Vagina (tissue), 2 donors: ENCODE data around the gene ZNF398. TPM values are rescaled to one million over a fixed set of nuclear protein-coding genes. Genes with fewer than 3 reads are reported as not detected.

Experiments
- DNase-seq, 2 donors: peaks; one replicate each; pipeline ENCODE4 v3.0.0-alpha.2; 2017; ENCODE audit errors: extremely low spot score in 2 of 2
- H3K27ac ChIP-seq: fragments of 200-600 bp; sonication (generic); one replicate; pipeline ENCODE4 v1.5.1; 2019
- H3K27me3 ChIP-seq: fragments of 200-600 bp; sonication (generic); one replicate; pipeline ENCODE4 v1.5.1; 2019
- H3K36me3 ChIP-seq, 2 donors: fragments of 200-600 bp; sonication (generic); one replicate each; pipeline ENCODE4 v1.5.1; 2017 to 2019
- H3K4me1 ChIP-seq: fragments of 200-600 bp; sonication (generic); one replicate; pipeline ENCODE4 v1.5.1; 2019
- H3K4me3 ChIP-seq, 2 donors: fragments of 200-600 bp; sonication (generic); 1 replicate in 1 of 2; 2 replicates in 1 of 2; pipeline ENCODE4 v1.5.1; 2016 to 2019
- H3K9me3 ChIP-seq: fragments of 200-600 bp; sonication (generic); one replicate; pipeline ENCODE4 v1.5.1; 2019
- CTCF ChIP-seq, 3 experiments: fragments of 450-650 bp in 2 of 3; fragments of 200-600 bp in 1 of 3; sonication (generic) in 1 of 3; IDR thresholded peaks; one replicate each; pipeline ENCODE4 v1.5.1; 2017 to 2019; ENCODE audit warnings: antibody characterized with exemption in 3 of 3, mild to moderate bottlenecking in 2 of 3, moderate library complexity in 2 of 3
- POLR2A ChIP-seq, 2 donors: fragments of 450-650 bp; IDR thresholded peaks; one replicate each; pipeline ENCODE4 v1.6.1; 2017; ENCODE audit warnings: antibody characterized with exemption in 2 of 2, mild to moderate bottlenecking in 2 of 2, moderate library complexity in 2 of 2
- POLR2AphosphoS5 ChIP-seq, 2 donors: sonication (generic); formaldehyde crosslinking; IDR thresholded peaks; one replicate each; pipeline ENCODE4 v1.9.0; 2017; ENCODE audit warnings: antibody characterized with exemption in 2 of 2, mild to moderate bottlenecking in 2 of 2, low read depth in 1 of 2; ENCODE audit not compliant: insufficient read depth in 1 of 2
- intact Hi-C: fragments of 100-400 bp; cut with DNase I; formaldehyde crosslinking; loops from one replicate; pipeline ENCODE4 v1.15.1; 2023
- small RNA-seq: library from RNA; depleted of rRNA; stranded (forward); fragments of <200 nt; gene quantifications from one replicate; pipeline ENCODE3, GENCODE V24; 2016
- total RNA-seq: library from RNA; depleted of rRNA; stranded (reverse); fragments of >200 nt; gene quantifications from one replicate; pipeline ENCODE4 v1.2.3, GENCODE V29; 2016

Gene ZNF398
- total RNA-seq, 1 donor from 2014 or later: 21.4 TPM

- intact Hi-C loops: no loop called here
- no peak for TF ChIP-seq POLR2A (IDR thresholded peaks at IDR 0.05)
- TF ChIP-seq CTCF (IDR thresholded peaks at IDR 0.05): no peak
- TF ChIP-seq POLR2AphosphoS5 (IDR thresholded peaks at IDR 0.05; ENCODE audit: insufficient read depth in 1 of 2, low read depth in 1 of 2): no peak
Measured at GRCh38 chr7:149226840-149227494, 79.7 kb downstream of the ZNF398 start.

GRCh38 chr7:149228831-149229471, 81.7 kb downstream of the ZNF398 start:
- Histone ChIP-seq H3K9me3 (no peaks in the 10 kb centered on the region), H3K4me1 (no peaks in the 10 kb centered on the region), H3K27ac (no peak overlapping the region), H3K27me3 (no peaks in the 10 kb centered on the region), H3K4me3 (no peak overlapping the region), H3K36me3 (peaks cover 0 to 18% of the 10 kb centered on the region in 2 donors)
- intact Hi-C loops: no loop called here
- no peak for DNase-seq
- no peak for TF ChIP-seq POLR2A (IDR thresholded peaks at IDR 0.05)

More at GRCh38 chr7:149226840-149227494, 79.7 kb downstream of the ZNF398 start:
- Histone ChIP-seq H3K36me3 (peaks cover 0 to 28% of the 10 kb centered on the region in 2 donors), H3K4me1 (no peaks in the 10 kb centered on the region), H3K4me3 (no peak overlapping the region), H3K27ac (no peak overlapping the region), H3K27me3 (no peaks in the 10 kb centered on the region), H3K9me3 (no peaks in the 10 kb centered on the region)
- DNase-seq: no peak

GRCh38 chr7:149229526-149229925, 82.3 kb downstream of the ZNF398 start:
- no peak for DNase-seq
- TF ChIP-seq POLR2AphosphoS5 (IDR thresholded peaks at IDR 0.05; ENCODE audit: insufficient read depth in 1 of 2, low read depth in 1 of 2): no peak
- no peak for TF ChIP-seq CTCF (IDR thresholded peaks at IDR 0.05)
- no peak for TF ChIP-seq POLR2A (IDR thresholded peaks at IDR 0.05)
- H3K4me1 ChIP-seq: no peaks in the 10 kb centered on the region
- no peaks in the 10 kb centered on the region for H3K27me3 ChIP-seq
- H3K27ac ChIP-seq: no peak overlapping the region
- H3K9me3 ChIP-seq: no peaks in the 10 kb centered on the region
- intact Hi-C loops: no loop called here
- no peak overlapping the region for H3K4me3 ChIP-seq
- peaks cover 0 to 13% of the 10 kb centered on the region in 2 donors for H3K36me3 ChIP-seq

- DNase-seq: no peak
- no peaks in the 10 kb centered on the region for H3K4me1 ChIP-seq
- no peak overlapping the region for H3K27ac ChIP-seq
- no peaks in the 10 kb centered on the region for H3K9me3 ChIP-seq
- H3K36me3 ChIP-seq: no peaks in the 10 kb centered on the region
- TF ChIP-seq POLR2AphosphoS5 (IDR thresholded peaks at IDR 0.05; ENCODE audit: insufficient read depth in 1 of 2, low read depth in 1 of 2): no peak
- TF ChIP-seq CTCF (IDR thresholded peaks at IDR 0.05): no peak
- TF ChIP-seq POLR2A (IDR thresholded peaks at IDR 0.05): no peak
- no peak overlapping the region for H3K4me3 ChIP-seq
- no peaks in the 10 kb centered on the region for H3K27me3 ChIP-seq
- intact Hi-C loops: no loop called here
Measured at GRCh38 chr7:149232362-149232761, 85.1 kb downstream of the ZNF398 start.

Small RNA genes lying within 50 kb of the gene (small RNA-seq; reads per million reads assigned to genes)
- gene AC004890.1 (not detected), gene RN7SL521P (0.77 reads per million)

Other genes starting within 250 kb of the ZNF398 start
- gene PDIA4, start 118.9 kb upstream of the ZNF398 start, total RNA-seq: 69.5 TPM
- gene ZNF786, start 56.7 kb upstream of the ZNF398 start, total RNA-seq: 8.3 TPM
- 2.9 TPM for gene ZNF425, start 21.1 kb upstream of the ZNF398 start, total RNA-seq
- gene ZNF282, start 48.1 kb downstream of the ZNF398 start, total RNA-seq: 17.9 TPM
- gene ZNF212, start 92.2 kb downstream of the ZNF398 start, total RNA-seq: 8.8 TPM
- gene ZNF783, start 114.7 kb downstream of the ZNF398 start, total RNA-seq: 13.8 TPM